SK-N-SH (cell line): ENCODE measurements around the gene PHACTR3.

Source experiments
- CHD2 ChIP-seq: fragments of 150-350 bp; IDR thresholded peaks from 2 replicates; pipeline ENCODE4 v1.6.1; 2018; ENCODE audit warnings: low read length; ENCODE audit not compliant: partially characterized antibody
- FOSL2 ChIP-seq: IDR thresholded peaks from 2 replicates; pipeline ENCODE4 v1.4.0; 2012; ENCODE audit warnings: low read depth, mild to moderate bottlenecking, moderate library complexity, borderline replicate concordance
- FOXM1 ChIP-seq: IDR thresholded peaks from 2 replicates; pipeline ENCODE4 v1.4.0; 2012; ENCODE audit warnings: low read depth, mild to moderate bottlenecking
- MXI1 ChIP-seq: IDR thresholded peaks from 2 replicates; pipeline ENCODE4 v1.6.1; 2012; ENCODE audit warnings: mild to moderate bottlenecking, low read depth, low read length, improper control_type of control experiment
- POLR2AphosphoS5 ChIP-seq: IDR thresholded peaks from 2 replicates; pipeline ENCODE4 v1.6.1; 2012; ENCODE audit warnings: low read depth, low read length
- RAD21 ChIP-seq: IDR thresholded peaks from 2 replicates; pipeline ENCODE4 v1.6.1; 2012; ENCODE audit warnings: mild to moderate bottlenecking, low read length
- RCOR1 ChIP-seq: fragments of 150-350 bp; IDR thresholded peaks from 2 replicates; pipeline ENCODE4 v1.6.1; 2017; ENCODE audit warnings: antibody characterized with exemption, low read length
- RFX5 ChIP-seq: IDR thresholded peaks from 2 replicates; pipeline ENCODE4 v1.6.1; 2012; ENCODE audit warnings: mild to moderate bottlenecking, improper control_type of control experiment, low read length
- TEAD4 ChIP-seq: IDR thresholded peaks from 2 replicates; pipeline ENCODE4 v1.4.0; 2012; ENCODE audit warnings: mild to moderate bottlenecking, borderline replicate concordance; ENCODE audit not compliant: insufficient read depth
- TF ChIP-seq, protein P1 (sequence below): fragments of 200-600 bp; sonication (generic); IDR thresholded peaks from 2 replicates; pipeline ENCODE4 v1.6.1; 2017; ENCODE audit warnings: antibody characterized with exemption, mild to moderate bottlenecking, moderate library complexity
- TF ChIP-seq, protein P2 (sequence below): IDR thresholded peaks from 2 replicates; pipeline ENCODE4 v1.6.1; 2012; ENCODE audit warnings: mild to moderate bottlenecking, low read depth, low read length, moderate library complexity
- TF ChIP-seq, protein P3 (sequence below): IDR thresholded peaks from 2 replicates; pipeline ENCODE4 v1.4.0; 2012; ENCODE audit warnings: low read depth, borderline replicate concordance

DNA sequence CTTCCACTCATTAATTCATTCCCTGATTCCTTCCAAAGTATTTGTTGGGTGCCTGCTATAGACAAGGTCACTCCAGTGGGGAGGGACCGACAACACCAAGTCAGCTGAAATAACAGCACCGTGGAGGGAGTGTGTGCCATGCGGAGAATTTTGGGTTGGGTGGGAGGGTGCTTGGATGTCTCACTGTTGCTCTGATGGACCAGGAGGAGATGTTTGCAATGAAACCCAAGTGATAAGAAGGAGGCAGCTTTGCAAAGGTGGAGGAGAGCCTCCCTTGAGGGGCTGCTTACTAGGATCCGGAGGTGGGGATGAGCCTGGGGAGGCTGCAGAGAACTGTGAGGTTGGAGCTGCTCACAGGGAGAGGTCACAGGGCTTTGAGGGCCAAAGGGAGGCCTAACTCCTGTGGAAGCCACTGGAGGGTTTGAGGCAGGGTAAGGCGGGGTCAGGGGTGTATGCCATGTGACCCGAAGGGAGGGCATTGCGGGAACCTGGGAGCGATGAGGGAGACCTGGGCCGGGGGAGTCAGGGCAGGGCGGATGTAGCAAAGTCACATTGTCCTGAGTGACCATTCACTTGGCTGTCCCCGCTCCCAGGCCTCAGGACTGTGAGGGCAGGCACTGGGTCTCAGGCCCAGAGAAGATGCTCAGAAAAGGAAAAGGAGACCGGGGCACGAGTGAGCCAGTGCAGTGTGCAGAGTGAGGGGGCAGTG, 124.5 kb downstream of the PHACTR3 start:
- TF ChIP-seq, protein P1, sequence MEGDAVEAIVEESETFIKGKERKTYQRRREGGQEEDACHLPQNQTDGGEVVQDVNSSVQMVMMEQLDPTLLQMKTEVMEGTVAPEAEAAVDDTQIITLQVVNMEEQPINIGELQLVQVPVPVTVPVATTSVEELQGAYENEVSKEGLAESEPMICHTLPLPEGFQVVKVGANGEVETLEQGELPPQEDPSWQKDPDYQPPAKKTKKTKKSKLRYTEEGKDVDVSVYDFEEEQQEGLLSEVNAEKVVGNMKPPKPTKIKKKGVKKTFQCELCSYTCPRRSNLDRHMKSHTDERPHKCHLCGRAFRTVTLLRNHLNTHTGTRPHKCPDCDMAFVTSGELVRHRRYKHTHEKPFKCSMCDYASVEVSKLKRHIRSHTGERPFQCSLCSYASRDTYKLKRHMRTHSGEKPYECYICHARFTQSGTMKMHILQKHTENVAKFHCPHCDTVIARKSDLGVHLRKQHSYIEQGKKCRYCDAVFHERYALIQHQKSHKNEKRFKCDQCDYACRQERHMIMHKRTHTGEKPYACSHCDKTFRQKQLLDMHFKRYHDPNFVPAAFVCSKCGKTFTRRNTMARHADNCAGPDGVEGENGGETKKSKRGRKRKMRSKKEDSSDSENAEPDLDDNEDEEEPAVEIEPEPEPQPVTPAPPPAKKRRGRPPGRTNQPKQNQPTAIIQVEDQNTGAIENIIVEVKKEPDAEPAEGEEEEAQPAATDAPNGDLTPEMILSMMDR, result no peak
- TF ChIP-seq FOSL2 (no peak), FOXM1 (no peak), RCOR1 (no peak), POLR2AphosphoS5 (no peak), MXI1 (no peak), RFX5 (no peak), TEAD4 (no peak), RAD21 (no peak), CHD2 (no peak)
- TF ChIP-seq, protein P2, sequence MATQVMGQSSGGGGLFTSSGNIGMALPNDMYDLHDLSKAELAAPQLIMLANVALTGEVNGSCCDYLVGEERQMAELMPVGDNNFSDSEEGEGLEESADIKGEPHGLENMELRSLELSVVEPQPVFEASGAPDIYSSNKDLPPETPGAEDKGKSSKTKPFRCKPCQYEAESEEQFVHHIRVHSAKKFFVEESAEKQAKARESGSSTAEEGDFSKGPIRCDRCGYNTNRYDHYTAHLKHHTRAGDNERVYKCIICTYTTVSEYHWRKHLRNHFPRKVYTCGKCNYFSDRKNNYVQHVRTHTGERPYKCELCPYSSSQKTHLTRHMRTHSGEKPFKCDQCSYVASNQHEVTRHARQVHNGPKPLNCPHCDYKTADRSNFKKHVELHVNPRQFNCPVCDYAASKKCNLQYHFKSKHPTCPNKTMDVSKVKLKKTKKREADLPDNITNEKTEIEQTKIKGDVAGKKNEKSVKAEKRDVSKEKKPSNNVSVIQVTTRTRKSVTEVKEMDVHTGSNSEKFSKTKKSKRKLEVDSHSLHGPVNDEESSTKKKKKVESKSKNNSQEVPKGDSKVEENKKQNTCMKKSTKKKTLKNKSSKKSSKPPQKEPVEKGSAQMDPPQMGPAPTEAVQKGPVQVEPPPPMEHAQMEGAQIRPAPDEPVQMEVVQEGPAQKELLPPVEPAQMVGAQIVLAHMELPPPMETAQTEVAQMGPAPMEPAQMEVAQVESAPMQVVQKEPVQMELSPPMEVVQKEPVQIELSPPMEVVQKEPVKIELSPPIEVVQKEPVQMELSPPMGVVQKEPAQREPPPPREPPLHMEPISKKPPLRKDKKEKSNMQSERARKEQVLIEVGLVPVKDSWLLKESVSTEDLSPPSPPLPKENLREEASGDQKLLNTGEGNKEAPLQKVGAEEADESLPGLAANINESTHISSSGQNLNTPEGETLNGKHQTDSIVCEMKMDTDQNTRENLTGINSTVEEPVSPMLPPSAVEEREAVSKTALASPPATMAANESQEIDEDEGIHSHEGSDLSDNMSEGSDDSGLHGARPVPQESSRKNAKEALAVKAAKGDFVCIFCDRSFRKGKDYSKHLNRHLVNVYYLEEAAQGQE, result no peak
- TF ChIP-seq, protein P3, sequence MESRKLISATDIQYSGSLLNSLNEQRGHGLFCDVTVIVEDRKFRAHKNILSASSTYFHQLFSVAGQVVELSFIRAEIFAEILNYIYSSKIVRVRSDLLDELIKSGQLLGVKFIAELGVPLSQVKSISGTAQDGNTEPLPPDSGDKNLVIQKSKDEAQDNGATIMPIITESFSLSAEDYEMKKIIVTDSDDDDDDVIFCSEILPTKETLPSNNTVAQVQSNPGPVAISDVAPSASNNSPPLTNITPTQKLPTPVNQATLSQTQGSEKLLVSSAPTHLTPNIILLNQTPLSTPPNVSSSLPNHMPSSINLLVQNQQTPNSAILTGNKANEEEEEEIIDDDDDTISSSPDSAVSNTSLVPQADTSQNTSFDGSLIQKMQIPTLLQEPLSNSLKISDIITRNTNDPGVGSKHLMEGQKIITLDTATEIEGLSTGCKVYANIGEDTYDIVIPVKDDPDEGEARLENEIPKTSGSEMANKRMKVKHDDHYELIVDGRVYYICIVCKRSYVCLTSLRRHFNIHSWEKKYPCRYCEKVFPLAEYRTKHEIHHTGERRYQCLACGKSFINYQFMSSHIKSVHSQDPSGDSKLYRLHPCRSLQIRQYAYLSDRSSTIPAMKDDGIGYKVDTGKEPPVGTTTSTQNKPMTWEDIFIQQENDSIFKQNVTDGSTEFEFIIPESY, result no peak
